ENCODE measurements around the gene COPS7B.

COPS7B gene

DNA sequence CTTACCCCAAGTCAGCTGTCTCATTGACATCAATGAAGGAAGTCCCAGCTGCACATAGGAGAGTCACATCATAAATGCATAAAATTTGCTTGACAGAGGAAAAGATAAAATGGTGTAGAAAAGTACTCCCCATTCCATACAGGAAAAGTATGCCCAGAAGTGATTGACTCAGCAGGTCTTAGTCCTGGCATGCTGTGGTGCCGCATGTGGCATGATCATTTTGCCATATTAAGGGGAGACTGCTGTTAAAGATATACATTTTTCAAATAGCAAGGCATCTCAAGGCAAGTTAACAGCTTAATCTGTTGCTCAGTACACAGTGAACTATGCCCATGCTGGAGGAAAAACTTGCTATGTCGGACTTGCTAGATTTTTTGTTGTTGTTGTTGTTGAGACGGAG, 8.1 kb downstream of the COPS7B start:
- H3K27ac ChIP-seq (ENCODE audit: low read depth, low read length), result no peak overlapping the region
- H3K9ac ChIP-seq (ENCODE audit: low read length), result no peak overlapping the region
- no peaks in the 10 kb centered on the region for H3K27me3 ChIP-seq (ENCODE audit: control insufficient read depth in 1 of 2, insufficient read depth in 2 of 2, low read length in 2 of 2)
- peaks cover 4% of the 10 kb centered on the region for H3K4me1 ChIP-seq (ENCODE audit: insufficient read depth, low read length)
- H3K9me3 ChIP-seq (ENCODE audit: low read length), result no peaks in the 10 kb centered on the region
- peaks cover 59% of the 10 kb centered on the region for H3K36me3 ChIP-seq (ENCODE audit: insufficient read depth, low read length)
- H3K4me3 ChIP-seq (ENCODE audit: low read depth in 1 of 2, low read length in 2 of 2), result no peak overlapping the region

DNA sequence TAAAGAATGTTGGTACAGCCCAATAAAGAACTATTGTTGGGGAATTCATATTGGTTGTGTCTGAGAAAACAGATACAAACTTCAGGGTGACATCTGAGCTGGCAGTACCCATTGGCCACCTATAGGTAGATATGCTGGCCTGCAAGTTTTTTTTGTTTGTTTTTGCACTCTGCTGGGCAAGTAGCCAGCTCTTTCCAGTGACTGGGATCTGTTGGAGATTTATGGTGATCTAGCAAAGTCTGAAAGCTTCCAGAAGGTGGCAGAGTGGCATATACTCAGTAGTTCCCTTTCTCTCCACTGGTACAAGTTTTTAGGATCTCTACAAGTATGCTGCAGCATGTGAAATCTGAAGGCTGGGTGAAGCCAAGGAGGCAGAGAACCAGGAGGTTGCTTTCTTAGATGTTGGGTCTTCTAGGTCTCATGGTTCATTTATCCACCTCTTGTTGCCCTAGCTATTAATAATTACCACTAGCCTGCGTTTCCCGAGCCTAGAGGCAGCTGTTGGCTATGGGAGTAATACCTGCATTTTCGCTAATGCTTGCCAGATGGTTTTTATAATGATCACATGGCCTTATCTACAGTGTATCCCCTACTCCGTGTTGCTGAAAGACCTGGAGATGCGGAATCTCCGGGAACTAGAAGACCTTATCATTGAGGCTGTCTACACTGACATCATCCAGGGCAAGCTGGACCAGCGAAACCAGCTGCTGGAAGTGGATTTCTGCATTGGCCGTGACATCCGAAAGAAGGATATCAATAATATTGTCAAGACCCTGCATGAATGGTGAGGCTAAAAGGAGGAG, 9.5 kb downstream of the COPS7B start:
- Histone ChIP-seq H3K4me1 (ENCODE audit: insufficient read depth, low read length) (peaks cover 4% of the 10 kb centered on the region), H3K36me3 (ENCODE audit: insufficient read depth, low read length) (peaks cover 71% of the 10 kb centered on the region), H3K4me3 (ENCODE audit: low read depth in 1 of 2, low read length in 2 of 2) (no peak overlapping the region), H3K27ac (ENCODE audit: low read depth, low read length) (no peak overlapping the region), H3K27me3 (ENCODE audit: control insufficient read depth in 1 of 2, insufficient read depth in 2 of 2, low read length in 2 of 2) (no peaks in the 10 kb centered on the region), H3K9ac (ENCODE audit: low read length) (no peak overlapping the region), H3K9me3 (ENCODE audit: low read length) (no peaks in the 10 kb centered on the region)

DNA sequence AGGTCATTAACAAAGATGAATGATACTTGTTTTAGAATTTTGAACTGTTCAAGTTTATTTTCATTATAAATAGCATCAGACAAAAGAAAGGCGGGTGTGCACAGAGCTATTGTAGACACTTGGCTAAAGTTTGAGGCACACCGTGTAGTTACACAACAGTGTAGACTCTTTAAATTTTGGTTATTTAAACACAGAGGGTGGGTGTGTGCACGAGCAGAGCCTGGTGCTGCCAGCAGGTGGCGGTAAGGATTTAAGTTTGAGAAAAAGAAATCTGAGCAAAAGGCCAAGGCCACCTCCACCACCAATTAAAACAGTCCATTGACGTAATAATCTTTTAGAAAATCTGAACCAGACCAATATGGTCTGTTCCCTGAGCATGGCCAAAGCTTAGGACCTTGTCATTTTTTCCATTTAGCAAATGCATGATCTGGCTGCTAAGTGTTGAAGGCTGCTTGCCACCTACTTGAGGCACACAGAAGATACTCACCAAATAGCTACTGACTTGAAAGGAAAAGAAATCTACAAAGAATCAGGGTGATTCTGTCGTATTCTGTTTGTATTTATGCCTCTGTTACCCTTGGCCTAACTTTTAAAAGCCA, 14.3 kb downstream of the COPS7B start:
- Histone ChIP-seq H3K9me3 (ENCODE audit: low read length) (no peaks in the 10 kb centered on the region), H3K27me3 (ENCODE audit: control insufficient read depth in 1 of 2, insufficient read depth in 2 of 2, low read length in 2 of 2) (no peaks in the 10 kb centered on the region), H3K9ac (ENCODE audit: low read length) (no peak overlapping the region), H3K36me3 (ENCODE audit: insufficient read depth, low read length) (peaks cover 72% of the 10 kb centered on the region), H3K4me1 (ENCODE audit: insufficient read depth, low read length) (peaks cover 2% of the 10 kb centered on the region), H3K27ac (ENCODE audit: low read depth, low read length) (no peak overlapping the region), H3K4me3 (ENCODE audit: low read depth in 1 of 2, low read length in 2 of 2) (no peak overlapping the region)

DNA sequence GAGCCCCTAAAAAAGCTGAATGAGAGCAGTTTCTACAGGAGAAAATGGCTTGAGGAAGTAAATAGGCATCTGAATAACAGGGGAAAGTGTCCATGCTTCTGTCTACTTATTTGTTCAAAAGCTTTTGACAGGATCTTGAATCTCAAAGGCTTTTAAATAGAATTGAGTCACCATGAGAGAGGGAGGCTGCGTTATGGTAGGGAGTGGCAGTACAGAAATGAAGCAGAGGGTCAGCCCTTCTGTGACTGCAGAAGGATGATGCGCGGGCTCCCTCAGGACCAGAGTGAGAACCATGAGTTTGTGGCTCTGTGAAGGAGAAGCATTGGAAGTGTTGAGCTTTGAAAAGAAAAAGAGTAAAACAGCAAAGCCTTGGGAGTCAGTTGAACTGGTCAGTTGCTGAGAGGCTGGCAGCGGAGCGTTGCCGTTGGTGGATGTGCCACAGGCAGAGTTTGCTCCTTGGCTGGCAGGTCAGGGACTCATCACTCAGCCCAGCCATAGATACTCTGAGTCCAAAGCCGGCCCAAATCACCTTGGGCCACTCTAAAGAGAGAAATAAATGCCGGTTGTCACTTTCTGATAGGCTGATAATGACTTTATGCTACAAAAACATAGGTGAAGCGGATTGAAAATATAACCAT, 17.4 kb downstream of the COPS7B start:
- peaks cover 60% of the 10 kb centered on the region for H3K36me3 ChIP-seq (ENCODE audit: insufficient read depth, low read length)
- no peaks in the 10 kb centered on the region for H3K27me3 ChIP-seq (ENCODE audit: control insufficient read depth in 1 of 2, insufficient read depth in 2 of 2, low read length in 2 of 2)
- H3K9ac ChIP-seq (ENCODE audit: low read length), result no peak overlapping the region
- H3K27ac ChIP-seq (ENCODE audit: low read depth, low read length), result no peak overlapping the region
- no peak overlapping the region for H3K4me3 ChIP-seq (ENCODE audit: low read depth in 1 of 2, low read length in 2 of 2)
- H3K4me1 ChIP-seq (ENCODE audit: insufficient read depth, low read length), result no peaks in the 10 kb centered on the region
- no peaks in the 10 kb centered on the region for H3K9me3 ChIP-seq (ENCODE audit: low read length)

DNA sequence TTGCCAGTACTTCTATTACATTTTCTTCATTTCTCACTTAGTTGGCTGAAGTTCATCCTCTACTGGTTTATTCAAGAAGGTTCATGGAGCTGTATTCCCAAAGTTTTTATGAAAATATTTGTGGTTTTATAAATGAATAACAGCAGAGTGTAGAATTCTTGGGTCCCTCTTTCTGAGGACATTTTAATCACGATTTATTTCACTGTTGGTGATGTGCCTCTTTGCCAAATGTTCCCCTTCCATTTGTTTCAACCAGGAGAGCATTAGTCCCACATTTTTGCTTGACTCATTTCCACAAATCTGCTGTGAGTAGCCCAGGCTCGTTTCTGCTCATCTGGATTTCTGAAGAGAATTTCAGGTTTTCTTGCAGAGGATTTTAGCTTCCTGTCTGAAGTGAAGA, 20.8 kb downstream of the COPS7B start:
- Histone ChIP-seq H3K4me1 (ENCODE audit: insufficient read depth, low read length) (peaks cover 3% of the 10 kb centered on the region), H3K36me3 (ENCODE audit: insufficient read depth, low read length) (peaks cover 43% of the 10 kb centered on the region), H3K4me3 (ENCODE audit: low read depth in 1 of 2, low read length in 2 of 2) (no peak overlapping the region), H3K9ac (ENCODE audit: low read length) (no peak overlapping the region), H3K27me3 (ENCODE audit: control insufficient read depth in 1 of 2, insufficient read depth in 2 of 2, low read length in 2 of 2) (no peaks in the 10 kb centered on the region), H3K9me3 (ENCODE audit: low read length) (no peaks in the 10 kb centered on the region), H3K27ac (ENCODE audit: low read depth, low read length) (no peak overlapping the region)

DNA sequence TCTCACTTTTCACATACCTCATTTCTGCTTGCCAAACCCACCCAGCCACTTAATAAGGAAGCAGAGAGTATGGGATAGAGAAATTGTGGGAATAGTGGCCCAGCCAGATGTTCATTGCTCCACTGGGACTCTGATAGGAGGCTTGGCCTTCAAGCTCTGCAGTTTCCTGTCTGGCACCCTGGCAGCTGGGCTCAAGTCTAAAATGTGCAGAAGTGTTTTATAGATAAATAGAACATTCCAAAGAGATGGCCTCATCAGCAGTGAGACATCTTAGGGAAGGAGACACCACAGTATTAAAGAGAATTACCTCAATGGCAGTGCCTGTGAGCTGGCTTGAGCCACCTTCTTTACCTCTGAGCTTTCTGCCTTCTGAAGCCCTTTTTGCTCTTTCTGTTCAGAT, 24.7 kb downstream of the COPS7B start:
- Histone ChIP-seq H3K27ac (ENCODE audit: low read depth, low read length) (no peak overlapping the region), H3K9ac (ENCODE audit: low read length) (no peak overlapping the region), H3K4me1 (ENCODE audit: insufficient read depth, low read length) (peaks cover 3% of the 10 kb centered on the region), H3K27me3 (ENCODE audit: control insufficient read depth in 1 of 2, insufficient read depth in 2 of 2, low read length in 2 of 2) (no peaks in the 10 kb centered on the region), H3K9me3 (ENCODE audit: low read length) (no peaks in the 10 kb centered on the region), H3K4me3 (ENCODE audit: low read depth in 1 of 2, low read length in 2 of 2) (no peak overlapping the region), H3K36me3 (ENCODE audit: insufficient read depth, low read length) (peaks cover 32% of the 10 kb centered on the region)

DNA sequence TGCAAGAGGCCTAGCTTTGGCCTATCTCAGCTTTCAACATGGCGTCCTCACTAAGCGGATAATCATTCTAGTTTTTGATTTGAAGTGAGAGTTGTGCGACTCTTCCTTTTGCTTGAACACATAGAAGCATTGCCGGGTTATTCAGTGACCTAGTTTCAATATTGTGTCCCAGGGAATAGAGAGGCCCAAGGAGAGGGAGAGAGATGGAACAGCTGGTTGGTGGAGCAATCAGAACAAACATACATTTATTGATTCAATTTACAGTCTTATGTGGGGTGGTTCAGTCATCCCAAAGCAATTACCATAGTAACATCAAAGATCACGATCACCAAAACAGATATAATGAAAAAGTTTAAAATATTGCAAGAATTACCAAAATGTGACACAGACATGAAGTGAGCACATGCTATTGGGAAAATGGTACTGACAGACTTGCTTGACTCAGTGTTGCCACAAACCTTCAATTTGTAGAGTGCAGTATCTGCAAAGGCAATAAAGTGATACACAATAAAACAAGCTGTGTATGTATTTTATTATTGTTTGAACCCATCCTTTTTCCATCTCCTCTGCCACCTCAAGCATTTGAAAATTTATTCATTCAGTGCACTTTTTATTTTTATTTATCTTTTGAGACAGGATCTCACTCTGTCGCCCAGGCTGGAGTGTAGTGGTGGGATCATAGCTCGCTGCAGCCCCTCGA, 30.2 kb downstream of the COPS7B start:
- peaks cover 9% of the 10 kb centered on the region for H3K36me3 ChIP-seq (ENCODE audit: insufficient read depth, low read length)
- H3K4me3 ChIP-seq (ENCODE audit: low read depth in 1 of 2, low read length in 2 of 2), result no peak overlapping the region
- H3K9me3 ChIP-seq (ENCODE audit: low read length), result no peaks in the 10 kb centered on the region
- H3K4me1 ChIP-seq (ENCODE audit: insufficient read depth, low read length), result no peaks in the 10 kb centered on the region
- no peak overlapping the region for H3K9ac ChIP-seq (ENCODE audit: low read length)
- H3K27me3 ChIP-seq (ENCODE audit: control insufficient read depth in 1 of 2, insufficient read depth in 2 of 2, low read length in 2 of 2), result no peaks in the 10 kb centered on the region
- H3K27ac ChIP-seq (ENCODE audit: low read depth, low read length), result no peak overlapping the region

DNA sequence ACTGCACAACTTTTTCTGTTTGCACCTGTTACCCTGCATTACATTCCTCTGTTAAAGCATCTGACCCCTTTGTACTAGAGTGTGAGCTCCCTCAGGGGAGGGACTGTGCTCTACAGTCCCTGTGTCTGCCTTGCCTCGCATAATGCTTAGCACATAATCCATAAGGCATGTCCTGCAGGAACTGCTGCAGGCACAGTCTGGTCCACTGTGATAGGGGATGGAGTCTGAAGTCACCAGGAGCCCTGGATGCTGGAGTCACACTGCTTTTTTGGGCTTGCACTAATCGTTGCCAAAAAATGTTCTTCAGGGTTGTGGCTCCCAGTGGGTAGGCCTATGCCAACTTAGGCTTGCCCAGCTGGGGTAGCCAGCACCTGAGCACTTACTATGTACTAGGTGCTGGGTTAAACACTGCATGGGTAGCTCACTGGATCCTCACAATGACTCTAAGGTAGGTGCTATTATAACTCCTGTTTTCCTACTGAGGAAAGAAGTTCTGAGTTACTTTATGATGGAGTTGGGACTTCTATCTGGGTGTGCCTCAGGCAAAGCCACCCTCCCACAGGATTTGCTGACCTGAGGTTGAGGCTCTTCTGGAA, 33.3 kb downstream of the COPS7B start:
- Histone ChIP-seq H3K9ac (ENCODE audit: low read length) (no peak overlapping the region), H3K36me3 (ENCODE audit: insufficient read depth, low read length) (peaks cover 5% of the 10 kb centered on the region), H3K9me3 (ENCODE audit: low read length) (no peaks in the 10 kb centered on the region), H3K4me3 (ENCODE audit: low read depth in 1 of 2, low read length in 2 of 2) (no peak overlapping the region), H3K4me1 (ENCODE audit: insufficient read depth, low read length) (no peaks in the 10 kb centered on the region), H3K27ac (ENCODE audit: low read depth, low read length) (no peak overlapping the region), H3K27me3 (ENCODE audit: control insufficient read depth in 1 of 2, insufficient read depth in 2 of 2, low read length in 2 of 2) (peaks cover 0 to 4% of the 10 kb centered on the region in 2 donors)

DNA sequence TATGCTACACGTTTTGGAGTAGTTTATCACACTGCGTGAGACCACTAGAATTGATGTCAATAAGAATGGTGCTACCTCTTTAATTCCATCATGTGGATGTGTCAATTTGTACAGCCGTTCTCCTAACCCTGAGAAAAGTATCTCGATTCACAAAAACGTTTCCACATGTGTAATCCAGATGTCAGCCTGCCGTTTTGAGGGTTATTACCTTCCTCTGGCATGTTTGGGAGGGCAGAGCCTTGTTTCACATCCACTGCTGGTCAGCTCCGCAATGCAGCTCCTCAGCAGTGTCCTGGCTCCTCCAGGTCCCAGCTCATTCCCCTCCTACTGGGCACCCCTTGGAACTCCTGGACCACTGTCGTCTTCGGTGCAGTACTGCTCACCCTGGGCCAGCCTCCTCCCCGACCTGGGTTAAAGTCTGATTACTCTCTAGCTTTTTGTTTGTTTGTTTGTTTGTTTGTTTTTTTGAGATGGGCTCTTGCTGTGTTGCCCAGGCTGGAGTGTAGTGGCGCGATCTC, 34.6 kb downstream of the COPS7B start:
- Histone ChIP-seq H3K9ac (ENCODE audit: low read length) (no peak overlapping the region), H3K9me3 (ENCODE audit: low read length) (no peaks in the 10 kb centered on the region), H3K27me3 (ENCODE audit: control insufficient read depth in 1 of 2, insufficient read depth in 2 of 2, low read length in 2 of 2) (peaks cover 0 to 4% of the 10 kb centered on the region in 2 donors), H3K27ac (ENCODE audit: low read depth, low read length) (no peak overlapping the region), H3K36me3 (ENCODE audit: insufficient read depth, low read length) (peaks cover 5% of the 10 kb centered on the region), H3K4me3 (ENCODE audit: low read depth in 1 of 2, low read length in 2 of 2) (no peak overlapping the region), H3K4me1 (ENCODE audit: insufficient read depth, low read length) (no peaks in the 10 kb centered on the region)

DNA sequence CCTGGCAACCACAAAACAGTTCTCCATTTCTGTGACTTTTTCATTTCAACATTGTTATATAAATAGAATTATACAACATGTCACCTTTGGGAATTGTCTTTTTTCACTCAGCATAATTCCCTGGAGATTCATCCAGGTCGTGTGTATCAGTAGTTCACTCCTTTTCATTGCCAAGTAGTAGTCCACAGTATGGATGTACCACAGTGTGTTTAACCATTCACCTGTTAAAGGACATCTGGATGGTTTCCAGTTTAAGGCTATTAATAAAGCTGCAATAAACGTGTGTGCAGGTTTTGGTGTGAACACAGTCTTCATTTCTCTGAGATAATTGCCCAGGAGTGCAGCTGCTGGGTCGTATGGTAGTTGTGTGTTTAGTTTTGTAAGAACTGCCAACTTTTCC, 35.7 kb downstream of the COPS7B start:
- H3K36me3 ChIP-seq (ENCODE audit: insufficient read depth, low read length), result no peaks in the 10 kb centered on the region
- H3K4me3 ChIP-seq (ENCODE audit: low read depth in 1 of 2, low read length in 2 of 2), result no peak overlapping the region
- H3K27ac ChIP-seq (ENCODE audit: low read depth, low read length), result no peak overlapping the region
- no peak overlapping the region for H3K9ac ChIP-seq (ENCODE audit: low read length)
- H3K9me3 ChIP-seq (ENCODE audit: low read length), result no peaks in the 10 kb centered on the region
- peaks cover 0 to 4% of the 10 kb centered on the region in 2 donors for H3K27me3 ChIP-seq (ENCODE audit: control insufficient read depth in 1 of 2, insufficient read depth in 2 of 2, low read length in 2 of 2)
- no peaks in the 10 kb centered on the region for H3K4me1 ChIP-seq (ENCODE audit: insufficient read depth, low read length)

DNA sequence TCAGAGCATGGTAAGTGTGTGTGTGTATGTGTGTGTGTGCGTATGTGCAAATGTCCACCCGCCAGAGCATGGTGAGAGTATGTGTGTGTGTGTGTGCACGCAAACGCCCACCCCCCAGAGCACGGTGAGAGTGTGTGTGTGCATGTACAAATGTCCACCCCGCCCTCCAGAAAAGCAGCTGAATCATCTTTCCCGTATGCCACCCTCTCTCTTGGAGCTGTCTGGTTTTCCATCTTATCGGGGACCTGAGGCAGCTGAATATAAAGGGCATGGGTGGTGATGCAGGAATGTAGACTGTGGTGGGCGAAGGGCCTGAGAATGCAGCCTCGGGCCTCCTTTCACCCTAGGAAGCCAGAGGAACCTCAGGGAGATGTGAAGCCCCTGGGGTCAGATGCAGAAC, 66.9 kb downstream of the COPS7B start:
- Histone ChIP-seq H3K9ac (ENCODE audit: low read length) (no peak overlapping the region), H3K36me3 (ENCODE audit: insufficient read depth, low read length) (no peaks in the 10 kb centered on the region), H3K4me3 (ENCODE audit: low read depth in 1 of 2, low read length in 2 of 2) (no peak overlapping the region), H3K9me3 (ENCODE audit: low read length) (no peaks in the 10 kb centered on the region), H3K4me1 (ENCODE audit: insufficient read depth, low read length) (no peaks in the 10 kb centered on the region), H3K27me3 (ENCODE audit: control insufficient read depth in 1 of 2, insufficient read depth in 2 of 2, low read length in 2 of 2) (peaks cover 0 to 3% of the 10 kb centered on the region in 2 donors), H3K27ac (ENCODE audit: low read depth, low read length) (no peak overlapping the region)
